ENCODE measurements around the gene CCDC88C. TPM values are rescaled to one million over a fixed set of nuclear protein-coding genes. Genes with fewer than 3 reads are reported as not detected.

The CCDC88C gene
- total RNA-seq, 4 donors from 2014 or later = 3.2 to 32.7 (median 11.0) TPM

DNA sequence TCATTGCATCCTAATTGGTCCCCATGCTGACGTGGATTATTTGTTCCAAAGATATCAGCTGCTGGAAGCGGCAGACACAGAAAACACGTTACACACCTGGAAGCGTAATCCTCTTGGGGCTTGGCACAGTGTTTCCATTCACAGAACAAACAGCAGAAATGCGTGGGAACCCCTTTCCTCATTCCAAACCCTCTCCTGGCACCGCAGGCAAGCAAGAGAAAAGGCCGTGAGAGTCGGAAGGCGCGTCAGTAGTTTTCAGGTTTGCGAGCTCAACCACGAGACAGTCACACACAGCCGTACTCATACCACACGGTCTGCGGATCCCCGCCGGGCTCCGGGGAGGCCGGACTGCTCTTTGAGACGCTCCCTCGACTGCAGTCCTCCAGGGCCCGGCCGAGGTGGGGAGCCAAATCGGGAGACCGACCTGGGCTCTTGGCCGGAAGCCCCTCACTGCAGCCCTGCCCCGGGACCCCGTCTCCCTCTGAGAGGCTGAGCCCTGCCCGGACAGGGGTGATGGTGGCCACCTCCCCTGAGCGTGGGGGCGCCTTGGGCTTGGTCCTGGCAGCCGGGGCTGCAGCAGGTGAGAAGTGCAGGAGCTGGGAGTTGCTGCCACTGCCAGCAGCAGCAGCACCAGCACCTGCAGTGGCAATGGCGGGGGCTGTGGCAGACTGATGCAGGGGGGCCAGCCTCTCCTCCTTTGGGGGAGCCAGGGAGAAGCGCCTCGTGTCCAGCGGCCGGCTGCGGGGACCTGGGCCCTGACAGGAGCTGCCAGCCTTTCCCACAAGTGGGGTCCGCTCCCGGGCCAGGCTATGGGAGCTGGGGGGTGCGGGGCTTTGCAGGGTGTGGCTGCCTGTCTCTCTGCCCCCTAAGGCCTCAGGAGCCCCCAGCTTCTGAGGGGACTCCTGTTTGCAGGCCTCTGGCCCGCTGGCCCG lies 145.0 kb downstream of the CCDC88C start:
- Histone ChIP-seq H3K27me3 (no peaks in the 10 kb centered on the region), H3K9me3 (no peaks in the 10 kb centered on the region), H3K4me3 (no peak overlapping the region), H3K4me1 (no peaks in the 10 kb centered on the region), H3K36me3 (no peaks in the 10 kb centered on the region), H3K27ac (no peak overlapping the region)
- intact Hi-C loops (cut with DNase I; ENCODE audit: low total_unique reads) = no loop called here
- TF ChIP-seq, protein P1, sequence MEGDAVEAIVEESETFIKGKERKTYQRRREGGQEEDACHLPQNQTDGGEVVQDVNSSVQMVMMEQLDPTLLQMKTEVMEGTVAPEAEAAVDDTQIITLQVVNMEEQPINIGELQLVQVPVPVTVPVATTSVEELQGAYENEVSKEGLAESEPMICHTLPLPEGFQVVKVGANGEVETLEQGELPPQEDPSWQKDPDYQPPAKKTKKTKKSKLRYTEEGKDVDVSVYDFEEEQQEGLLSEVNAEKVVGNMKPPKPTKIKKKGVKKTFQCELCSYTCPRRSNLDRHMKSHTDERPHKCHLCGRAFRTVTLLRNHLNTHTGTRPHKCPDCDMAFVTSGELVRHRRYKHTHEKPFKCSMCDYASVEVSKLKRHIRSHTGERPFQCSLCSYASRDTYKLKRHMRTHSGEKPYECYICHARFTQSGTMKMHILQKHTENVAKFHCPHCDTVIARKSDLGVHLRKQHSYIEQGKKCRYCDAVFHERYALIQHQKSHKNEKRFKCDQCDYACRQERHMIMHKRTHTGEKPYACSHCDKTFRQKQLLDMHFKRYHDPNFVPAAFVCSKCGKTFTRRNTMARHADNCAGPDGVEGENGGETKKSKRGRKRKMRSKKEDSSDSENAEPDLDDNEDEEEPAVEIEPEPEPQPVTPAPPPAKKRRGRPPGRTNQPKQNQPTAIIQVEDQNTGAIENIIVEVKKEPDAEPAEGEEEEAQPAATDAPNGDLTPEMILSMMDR (IDR thresholded peaks at IDR 0.05) = no peak
- no peak for TF ChIP-seq POLR2A (IDR thresholded peaks at IDR 0.05)
- no peak for DNase-seq

DNA sequence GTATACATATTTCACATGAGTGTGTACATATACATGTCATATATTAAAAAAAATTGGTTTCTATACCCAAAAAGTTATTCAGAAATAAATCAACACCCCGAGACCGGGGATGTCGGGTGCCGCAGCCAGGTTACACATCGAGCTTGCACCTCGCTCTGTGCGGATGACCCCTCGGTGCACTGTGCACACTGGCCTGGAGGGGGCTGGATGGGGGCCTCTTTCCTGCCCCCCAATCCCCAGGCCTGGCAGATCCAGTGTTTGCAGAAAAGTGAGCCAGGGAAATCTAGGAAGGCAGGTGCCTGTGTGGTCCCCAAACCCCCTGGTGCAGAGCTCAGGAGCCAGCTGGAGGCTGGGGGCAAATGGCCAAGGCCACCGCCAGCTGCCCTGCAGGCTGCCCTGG lies 146.0 kb downstream of the CCDC88C start:
- no peaks in the 10 kb centered on the region for H3K9me3 ChIP-seq
- H3K27ac ChIP-seq = no peak overlapping the region
- intact Hi-C loops (cut with DNase I; ENCODE audit: low total_unique reads) = no loop called here
- H3K36me3 ChIP-seq = no peaks in the 10 kb centered on the region
- H3K4me3 ChIP-seq = no peak overlapping the region
- H3K4me1 ChIP-seq = no peaks in the 10 kb centered on the region
- DNase-seq = no peak
- TF ChIP-seq POLR2A (IDR thresholded peaks at IDR 0.05) = no peak
- TF ChIP-seq, protein P1 (IDR thresholded peaks at IDR 0.05) = no peak
- no peaks in the 10 kb centered on the region for H3K27me3 ChIP-seq

DNA sequence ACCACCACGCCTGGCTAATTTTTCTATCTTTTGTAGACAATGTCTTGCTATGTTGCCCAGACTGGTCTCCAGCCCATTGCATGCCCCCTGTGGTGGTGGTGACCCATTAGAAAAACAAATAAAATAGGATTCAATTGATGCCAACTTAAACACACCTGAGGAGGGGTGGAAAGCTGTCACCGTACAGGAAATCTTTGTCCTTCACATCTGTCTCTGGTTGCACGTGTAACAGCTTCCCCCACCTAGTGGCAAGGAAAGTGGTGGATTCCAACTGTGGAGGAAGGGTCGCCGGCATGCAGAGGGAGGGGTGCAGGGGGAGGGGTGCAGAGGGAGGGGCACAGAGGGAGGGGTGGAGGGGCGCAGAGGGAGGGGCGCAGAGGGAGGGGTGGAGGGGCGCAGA lies 147.0 kb downstream of the CCDC88C start:
- H3K9me3 ChIP-seq = no peaks in the 10 kb centered on the region
- intact Hi-C loops (cut with DNase I; ENCODE audit: low total_unique reads) = no loop called here
- H3K4me1 ChIP-seq = no peaks in the 10 kb centered on the region
- H3K36me3 ChIP-seq = no peaks in the 10 kb centered on the region
- DNase-seq = no peak
- no peaks in the 10 kb centered on the region for H3K27me3 ChIP-seq
- H3K27ac ChIP-seq = no peak overlapping the region
- H3K4me3 ChIP-seq = no peak overlapping the region
- no peak for TF ChIP-seq POLR2A (IDR thresholded peaks at IDR 0.05)
- TF ChIP-seq, protein P1 (IDR thresholded peaks at IDR 0.05) = no peak

DNA sequence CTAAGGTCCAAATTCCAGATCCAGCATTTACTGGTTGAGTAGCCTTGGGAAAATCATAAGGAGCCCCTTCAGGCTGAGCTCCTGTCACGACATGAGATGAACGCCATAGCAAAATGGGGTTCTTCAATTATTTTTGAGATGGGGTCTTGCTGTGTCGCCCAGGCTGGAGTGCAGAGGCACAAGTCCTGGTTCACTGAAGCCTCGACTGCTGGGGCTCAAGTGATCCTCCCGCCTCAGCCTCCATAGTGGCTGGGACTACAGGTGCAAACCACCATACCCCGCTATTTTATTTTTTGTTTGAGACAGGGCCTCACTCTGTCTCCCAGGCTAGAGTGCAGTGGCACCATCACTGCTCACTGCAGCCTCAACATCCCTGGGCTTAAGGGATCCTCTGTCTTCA lies 147.4 kb downstream of the CCDC88C start:
- Histone ChIP-seq H3K4me1 (no peaks in the 10 kb centered on the region), H3K27me3 (no peaks in the 10 kb centered on the region), H3K9me3 (no peaks in the 10 kb centered on the region), H3K4me3 (no peak overlapping the region), H3K36me3 (no peaks in the 10 kb centered on the region), H3K27ac (no peak overlapping the region)
- no peak for TF ChIP-seq POLR2A (IDR thresholded peaks at IDR 0.05)
- TF ChIP-seq, protein P1 (IDR thresholded peaks at IDR 0.05) = no peak
- intact Hi-C loops (cut with DNase I; ENCODE audit: low total_unique reads) = no loop called here
- DNase-seq = no peak
